ENCODE measurements around the gene LIN28A.
"Not testable (repeated sequence)": the region's sequence is repeated elsewhere in the genome, so short reads cannot be mapped to it uniquely, and the experiment has no call there.

The LIN28A gene, protein sequence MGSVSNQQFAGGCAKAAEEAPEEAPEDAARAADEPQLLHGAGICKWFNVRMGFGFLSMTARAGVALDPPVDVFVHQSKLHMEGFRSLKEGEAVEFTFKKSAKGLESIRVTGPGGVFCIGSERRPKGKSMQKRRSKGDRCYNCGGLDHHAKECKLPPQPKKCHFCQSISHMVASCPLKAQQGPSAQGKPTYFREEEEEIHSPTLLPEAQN

DNA sequence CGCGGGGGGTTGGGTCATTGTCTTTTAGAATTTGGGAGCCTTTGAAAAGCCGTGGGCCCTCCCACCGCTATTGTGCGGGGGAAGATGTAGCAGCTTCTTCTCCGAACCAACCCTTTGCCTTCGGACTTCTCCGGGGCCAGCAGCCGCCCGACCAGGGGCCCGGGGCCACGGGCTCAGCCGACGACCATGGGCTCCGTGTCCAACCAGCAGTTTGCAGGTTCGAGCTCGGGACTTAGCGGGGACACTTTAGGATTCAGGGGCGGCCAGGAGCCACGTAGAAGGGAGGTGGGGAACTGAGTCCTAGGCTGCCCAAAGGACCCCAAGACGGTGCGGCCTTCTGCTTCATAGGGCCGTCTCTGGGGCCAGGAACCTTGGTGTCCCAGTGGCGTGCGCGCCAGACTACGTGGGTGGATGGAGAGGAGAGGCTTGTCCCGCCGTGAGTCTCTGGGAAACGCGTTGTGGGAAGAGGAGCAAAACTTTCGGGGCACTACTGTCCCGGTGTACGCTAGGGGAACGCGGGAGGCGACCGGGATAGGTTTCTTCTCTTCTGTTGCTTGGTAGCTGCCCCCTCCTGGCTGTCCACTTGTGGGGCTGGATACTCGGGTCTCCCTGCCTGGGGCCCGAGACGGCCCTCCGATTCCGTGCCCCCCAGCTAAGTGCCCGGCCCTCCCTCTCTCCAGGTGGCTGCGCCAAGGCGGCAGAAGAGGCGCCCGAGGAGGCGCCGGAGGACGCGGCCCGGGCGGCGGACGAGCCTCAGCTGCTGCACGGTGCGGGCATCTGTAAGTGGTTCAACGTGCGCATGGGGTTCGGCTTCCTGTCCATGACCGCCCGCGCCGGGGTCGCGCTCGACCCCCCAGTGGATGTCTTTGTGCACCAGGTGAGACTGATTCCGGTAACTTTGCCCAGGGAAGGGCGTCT, at the start of gene LIN28A:
LIN28A (plus strand) TSS at position 112 of the 918 bp plus-strand sequence; CDS start at position 187, 75 bp downstream.
- no peak for DNase-seq

DNA sequence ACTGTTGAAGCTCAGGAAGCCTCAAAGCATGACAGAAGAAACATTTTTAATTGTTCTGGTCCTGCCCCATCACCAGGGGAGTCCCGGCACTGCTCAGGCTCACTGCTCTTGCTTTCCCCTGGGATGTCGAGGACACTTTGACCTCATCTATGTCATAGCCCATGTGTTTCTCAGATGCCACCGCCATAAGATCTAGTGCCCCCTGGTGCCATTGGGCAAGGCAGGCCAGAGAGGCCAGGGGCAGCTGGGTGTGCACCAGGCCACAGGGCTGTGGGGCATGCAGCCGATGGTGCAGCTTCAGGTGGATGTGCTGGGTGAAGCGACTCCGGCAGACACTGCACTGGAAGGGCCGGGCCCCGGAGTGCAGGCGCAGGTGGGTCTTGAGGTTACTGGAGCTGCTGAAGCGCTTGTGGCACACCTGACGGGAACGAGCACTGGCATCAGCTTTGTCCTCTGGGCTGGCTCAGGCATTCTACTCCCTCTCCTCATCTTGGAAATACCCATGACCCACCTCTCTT, 49.0 kb upstream of the LIN28A start:
- DNase-seq = no peak

DNA sequence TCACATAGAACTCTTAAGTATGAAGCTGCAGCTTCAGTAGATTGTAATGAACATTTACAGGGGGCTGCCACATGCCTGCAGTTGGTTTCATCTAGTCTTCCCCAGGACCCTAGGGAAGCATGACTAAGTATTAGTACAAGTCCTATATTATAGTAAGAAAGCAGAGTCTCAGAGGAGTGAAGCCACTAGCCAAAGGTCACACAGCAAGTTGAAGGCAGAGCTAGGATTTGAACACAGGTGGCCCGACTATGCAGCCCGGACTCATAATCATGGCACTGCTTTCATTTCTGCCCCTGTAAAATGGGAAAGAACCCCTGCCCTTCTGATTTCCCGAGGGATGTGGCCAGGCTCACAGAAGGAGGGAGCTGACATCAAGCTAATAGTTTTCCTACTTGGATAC, 48.3 kb upstream of the LIN28A start:
- no peak for DNase-seq

DNA sequence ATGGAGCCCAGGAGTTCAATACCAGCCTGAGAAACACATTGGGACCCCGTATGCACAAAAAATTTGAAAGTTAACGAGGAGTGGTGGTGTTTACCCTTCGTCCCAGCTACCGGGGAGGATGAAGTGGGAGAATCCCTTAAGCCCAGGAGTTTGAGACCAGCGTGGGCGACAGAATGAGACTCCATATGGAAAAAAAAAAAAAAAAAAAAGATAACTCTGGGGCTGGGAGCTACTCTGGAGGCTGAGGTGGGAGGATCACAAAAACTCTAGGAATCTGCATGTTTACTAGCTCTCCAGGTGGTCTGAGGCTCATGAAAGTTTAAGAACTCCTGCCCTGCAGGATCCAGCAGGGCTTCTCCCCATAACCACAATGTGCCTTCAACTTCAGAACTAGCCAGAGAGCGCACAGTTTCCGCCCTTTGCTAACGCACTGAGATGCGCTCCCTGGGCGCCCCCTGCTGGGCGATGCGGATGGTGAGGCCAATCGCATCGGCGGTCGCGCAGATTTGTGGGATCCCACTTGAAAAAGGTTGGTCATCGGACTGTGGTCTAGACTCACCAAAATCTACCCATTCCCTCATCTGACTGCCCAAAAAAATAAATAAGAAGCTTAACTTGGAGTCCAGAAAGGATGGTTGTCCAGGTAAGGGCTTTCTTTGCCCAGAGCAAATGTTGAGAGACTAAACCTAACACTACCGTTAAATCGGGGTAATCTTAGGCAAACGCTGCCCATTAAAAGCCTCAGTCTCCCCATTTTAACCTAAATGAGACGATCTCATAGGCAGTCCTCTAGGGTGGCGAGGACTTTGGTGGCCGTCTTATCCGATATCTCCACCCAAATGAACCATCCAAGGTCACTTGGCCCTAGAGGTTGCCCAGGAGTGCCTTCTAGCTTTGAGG, 46.8 kb upstream of the LIN28A start:
- peak; percentile 36 for DNase-seq

DNA sequence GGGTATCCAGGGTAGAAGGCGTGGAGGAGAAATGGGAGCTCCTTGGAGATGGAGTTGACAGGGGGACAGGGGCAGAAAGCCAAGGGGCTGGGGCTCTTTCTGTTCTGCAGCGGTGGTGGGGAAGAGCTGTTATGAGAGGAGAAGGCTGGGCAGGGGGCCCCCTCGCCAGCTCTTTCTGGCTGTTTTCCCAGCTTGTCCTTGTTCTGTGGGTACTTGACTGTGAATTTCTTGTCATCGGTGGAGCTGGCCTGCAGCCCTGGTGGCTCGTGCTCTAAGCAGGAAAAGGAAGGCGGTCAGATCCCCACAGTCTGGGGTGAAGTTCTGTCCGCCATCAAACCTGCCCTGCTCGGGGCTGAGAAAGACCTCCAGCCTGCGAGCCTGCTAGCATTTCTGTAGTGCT, 45.7 kb upstream of the LIN28A start:
- no peak for DNase-seq

DNA sequence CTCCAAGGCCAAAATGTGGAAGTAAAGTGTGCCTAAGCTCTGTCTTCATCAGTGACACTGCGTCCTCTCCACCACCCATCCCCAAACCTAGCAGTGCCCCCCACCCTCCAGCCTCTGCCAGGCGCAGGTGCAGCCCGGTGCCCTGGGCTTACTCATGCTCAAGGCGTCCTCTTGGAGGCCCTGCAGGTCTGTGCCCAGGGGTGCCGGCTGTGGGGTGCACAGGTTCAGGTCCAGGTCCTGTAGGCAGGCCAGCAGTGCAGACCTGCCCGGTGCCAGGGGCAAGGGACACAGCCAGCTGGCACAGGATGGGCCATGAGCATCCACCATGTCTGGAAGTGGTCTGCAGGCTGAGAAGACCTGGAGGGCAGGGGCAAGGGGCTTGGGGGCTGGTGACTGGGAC, 43.2 kb upstream of the LIN28A start:
- no peak for DNase-seq

DNA sequence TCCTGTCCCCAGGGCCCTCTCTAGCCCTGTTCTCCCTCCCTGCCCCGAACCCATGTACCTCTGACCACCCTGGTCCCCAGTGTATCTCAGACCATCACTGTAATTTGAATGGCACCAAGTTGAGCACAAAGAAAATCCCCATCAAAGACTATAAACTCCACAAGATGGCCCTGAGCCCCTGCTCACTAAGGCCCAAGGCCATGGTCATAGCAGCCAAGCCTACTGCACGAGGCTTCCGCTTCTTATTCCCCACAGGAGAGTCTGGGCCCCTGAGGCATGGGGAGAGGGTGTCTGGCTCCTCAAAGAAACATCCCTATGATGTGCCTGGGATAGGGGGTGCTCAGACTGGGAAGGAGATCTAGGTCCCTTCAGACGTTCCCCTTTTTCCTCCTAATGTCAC, 42.6 kb upstream of the LIN28A start:
- no peak for DNase-seq

DNA sequence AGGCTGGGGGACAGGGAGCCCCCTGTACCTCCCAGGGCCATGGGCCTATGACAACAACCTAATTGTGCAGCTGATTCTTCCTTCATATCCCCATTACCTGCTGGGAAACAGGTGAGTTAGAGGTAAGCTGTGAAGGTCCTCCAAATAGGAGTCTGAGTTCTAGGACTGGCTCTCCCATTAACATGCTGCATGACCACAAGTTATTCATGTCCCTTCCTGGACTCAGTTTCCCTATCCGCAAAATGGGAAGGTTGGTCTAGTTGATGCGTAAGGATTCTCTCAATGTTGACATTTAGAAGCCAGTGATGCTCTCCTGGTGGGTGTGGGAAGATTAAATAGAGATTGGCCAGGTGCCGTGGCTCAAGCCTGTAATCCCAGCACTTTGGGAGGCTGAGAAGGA, 42.1 kb upstream of the LIN28A start:
- no peak for DNase-seq

DNA sequence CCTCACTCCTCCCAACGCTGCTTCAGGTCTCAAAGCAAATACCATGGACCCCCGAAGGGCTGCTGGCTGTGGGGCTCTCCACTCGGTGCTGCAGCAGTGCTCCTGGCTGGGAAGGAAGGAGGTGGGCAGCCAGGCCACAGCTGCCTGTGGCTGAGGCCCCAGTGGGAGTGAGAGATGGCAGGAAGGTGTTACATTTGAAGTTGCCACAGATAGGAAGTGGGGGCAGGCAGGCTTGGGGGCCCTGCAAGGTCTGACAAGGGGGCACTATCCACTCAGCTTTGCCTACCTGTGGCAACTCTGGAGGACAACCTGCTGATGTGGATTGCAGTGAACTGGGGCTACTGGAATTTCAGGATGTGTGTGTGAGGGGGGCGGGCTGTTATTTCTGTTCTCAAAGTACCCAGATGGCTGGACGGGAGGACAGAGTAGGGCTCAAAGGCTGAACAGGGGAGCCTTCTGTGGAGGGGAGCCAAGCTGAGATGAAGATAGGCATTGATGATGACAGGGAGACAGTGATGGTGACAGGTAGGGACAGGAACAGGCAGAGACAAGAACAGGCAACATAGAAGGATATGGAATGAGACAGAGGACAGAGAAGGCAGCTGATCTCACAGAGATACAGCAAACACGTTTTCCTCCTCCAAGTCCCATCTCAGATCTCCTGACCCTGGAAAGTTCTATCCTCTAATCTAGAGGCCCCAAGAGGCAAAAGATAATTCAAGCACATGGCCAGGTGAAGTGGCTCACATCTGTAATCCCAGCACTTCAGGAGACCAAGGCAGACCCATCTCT, 39.8 kb upstream of the LIN28A start:
- DNase-seq = no peak

DNA sequence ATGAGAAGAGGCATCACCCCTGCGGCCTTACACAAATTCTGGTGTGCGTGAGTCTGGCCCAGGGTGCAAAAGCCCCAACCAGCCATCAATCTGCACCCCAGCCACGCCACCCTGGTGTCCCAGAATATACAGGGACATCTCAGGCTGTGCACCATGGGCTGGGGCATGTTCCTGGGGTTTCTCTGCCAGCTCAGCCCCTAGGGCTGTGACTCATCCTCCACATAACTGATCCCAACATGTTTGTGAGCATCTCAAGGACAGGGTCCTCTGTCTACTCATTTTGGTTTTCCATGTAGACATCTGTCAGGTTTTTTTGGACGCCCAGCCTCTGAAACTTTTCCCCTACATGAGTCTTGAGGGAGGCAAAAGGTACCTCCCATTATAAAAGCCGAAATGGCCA, 38.6 kb upstream of the LIN28A start:
- DNase-seq = no peak

DNA sequence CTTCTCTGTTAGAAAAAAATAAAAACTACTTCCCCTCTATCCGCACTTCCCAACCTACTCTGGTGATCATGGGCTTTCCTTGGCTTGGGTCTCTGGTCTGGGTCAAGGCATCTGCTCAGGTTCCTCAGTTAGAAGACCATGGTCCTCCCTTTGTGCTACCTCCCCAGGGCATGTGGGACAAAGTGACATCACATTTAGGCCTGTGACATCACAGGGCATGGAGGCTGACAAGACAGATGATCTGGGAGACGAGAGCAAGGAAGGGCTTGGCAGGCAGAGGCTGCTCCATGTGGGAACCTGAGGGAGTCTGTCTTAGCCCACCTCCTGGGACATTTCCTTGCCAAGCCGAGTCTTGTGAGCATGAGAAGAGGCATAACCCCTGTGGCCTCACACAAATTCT, 38.0 kb upstream of the LIN28A start, which contains the start of gene ZNF683:
ZNF683 (minus strand) TSS at position 140 of the 400 bp plus-strand sequence. CDS start 4,179 bp downstream, outside the sequence.
- DNase-seq = not testable (repeated sequence)

DNA sequence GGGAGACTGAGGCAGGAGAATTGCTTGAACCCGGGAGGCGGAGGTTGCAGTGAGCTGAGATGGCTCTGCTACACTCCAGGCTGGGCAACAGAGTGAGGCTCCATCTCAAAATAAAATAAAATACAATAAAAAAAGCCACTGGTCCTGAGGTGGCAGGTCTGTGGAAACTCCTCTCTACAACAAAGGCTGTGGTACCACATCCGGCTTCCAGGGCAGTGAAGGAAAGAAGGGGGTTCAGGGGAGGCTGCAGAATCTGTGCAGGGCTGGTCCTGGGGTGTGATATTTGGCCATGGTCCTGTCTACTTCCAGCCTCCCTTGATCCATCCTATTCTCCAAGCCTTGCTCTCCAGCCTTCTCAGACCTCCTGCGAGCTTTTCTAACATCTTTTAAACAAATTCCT, 37.3 kb upstream of the LIN28A start:
- no peak for DNase-seq

DNA sequence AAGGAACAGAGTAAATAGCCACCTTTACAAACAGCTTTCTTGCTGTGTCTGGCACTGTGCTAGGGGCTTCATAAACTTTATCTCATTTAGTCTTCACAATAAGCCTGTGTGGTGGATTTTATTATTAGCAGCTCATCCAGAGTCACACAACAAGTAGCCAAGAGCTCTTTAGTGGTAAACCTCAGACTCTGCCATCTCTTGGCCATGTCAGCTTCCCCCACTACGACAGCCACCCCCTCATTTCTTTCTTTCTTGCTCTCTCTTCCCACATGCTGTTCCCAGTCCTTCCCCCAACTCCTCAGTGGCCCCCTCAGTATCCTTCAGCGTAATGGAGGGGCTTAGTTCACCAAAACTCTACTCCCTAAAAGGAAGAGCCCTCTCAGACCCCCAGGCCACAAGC, 36.8 kb upstream of the LIN28A start:
- no peak for DNase-seq

DNA sequence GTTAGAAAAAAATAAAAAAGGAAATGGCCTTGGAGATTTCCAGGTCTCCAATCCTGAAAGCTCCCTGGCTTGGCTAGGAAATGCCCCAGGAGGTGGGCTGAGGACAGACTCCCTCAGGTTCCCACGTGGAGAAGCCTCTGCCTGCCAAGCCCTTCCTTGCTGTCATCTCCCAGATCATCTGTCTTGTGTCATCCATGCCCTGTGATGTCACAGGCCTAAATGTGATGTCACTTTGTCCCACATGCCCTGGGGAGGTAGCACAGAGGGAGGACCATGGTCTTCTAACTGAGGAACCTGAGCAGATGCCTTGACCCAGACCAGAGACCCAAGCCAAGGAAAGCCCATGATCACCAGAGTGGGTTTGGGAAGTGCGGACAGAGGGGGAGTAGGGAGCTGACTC, 36.3 kb upstream of the LIN28A start:
- not testable (repeated sequence) for DNase-seq

DNA sequence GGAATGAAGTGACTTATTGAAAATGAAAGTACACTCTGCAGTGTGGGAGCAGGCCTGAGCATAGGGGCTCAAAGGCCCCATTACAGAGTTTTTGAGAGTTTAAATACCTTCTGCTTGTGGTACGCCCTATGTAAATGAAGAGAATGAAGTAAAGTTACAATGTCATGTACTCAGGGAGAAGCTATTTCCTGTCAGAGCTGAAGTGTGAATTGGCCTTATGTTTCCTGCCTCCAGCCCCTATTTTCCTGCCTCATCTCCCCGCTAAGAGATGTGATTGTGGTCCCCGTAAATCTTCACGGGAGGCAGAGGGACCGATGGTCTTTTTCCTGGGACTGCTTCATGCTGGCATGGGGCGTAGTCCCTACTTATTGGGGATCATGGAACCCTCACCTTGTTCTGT, 35.5 kb upstream of the LIN28A start:
- DNase-seq = no peak

DNA sequence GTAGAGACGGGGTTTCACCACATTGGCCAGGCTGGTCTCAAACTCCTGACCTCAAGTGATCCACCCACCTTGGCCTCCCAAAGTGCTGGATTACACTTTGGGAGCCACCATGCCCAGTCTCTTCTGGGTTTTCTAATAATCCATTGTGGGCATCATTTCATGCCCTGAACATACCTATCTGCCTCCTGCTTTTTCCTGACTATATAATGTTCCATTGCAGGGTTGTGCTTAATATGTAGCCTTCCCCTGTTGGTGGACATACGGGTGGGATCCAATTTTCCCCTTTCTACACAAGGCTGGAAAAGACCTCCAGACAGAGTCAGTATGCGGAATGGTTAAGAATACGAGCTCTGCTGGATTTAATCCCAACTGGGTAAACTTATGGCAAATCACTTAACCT, 34.6 kb upstream of the LIN28A start:
- DNase-seq = no peak

DNA sequence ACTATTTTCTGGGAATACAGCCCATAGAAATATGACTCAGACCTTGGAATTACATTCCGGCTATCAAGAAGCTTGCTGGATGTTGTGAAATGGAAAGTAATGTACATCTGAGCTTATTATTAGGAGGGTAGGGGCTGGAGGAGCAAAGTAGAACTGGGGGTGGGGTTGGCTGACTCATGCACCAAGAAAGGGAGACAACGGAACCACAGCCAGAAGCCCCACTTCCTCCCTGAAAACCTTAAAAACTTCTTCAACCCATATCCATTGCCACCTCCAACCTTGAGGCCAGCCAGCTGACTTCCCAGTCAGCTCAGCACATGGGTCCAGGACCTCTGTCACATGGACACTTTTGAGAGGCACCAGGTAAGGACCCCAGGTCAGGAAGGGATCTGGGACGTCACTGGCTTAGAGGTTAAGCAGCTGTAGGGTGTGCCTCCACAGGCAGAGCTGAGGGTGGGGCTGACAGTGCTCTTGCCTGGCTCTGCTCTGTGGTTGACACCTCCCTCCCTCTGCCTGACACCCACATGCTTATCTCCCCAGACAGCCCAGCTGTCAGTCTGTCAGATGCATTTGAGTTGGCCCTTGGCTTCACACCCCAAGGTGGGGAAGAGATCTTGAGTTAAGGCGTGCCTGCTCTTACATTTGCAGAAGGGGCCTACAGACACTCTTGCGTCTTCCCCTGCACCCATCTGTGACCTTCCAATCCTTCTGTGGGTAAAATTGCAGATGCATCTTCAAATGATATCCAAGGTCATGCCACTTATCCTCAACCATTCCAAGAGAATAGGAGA, 32.3 kb upstream of the LIN28A start:
- DNase-seq = no peak

DNA sequence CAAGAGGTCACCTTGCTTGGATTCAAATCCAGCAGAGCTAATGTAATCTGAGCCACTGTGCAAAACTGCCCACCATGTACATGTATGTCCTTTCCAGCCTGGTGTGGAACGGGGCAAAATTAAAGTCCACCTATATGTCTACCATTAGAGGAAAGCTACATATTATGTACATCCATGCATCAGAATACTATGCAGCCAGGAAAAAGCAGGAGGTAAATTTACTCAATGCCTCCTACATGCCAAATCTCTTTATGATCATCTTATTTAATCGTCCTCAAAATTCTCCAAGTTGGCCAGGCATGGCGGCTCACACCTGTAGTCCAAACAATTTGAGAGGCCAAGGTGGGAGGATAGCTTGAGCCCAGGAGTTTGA, 31.8 kb upstream of the LIN28A start:
- no peak for DNase-seq

DNA sequence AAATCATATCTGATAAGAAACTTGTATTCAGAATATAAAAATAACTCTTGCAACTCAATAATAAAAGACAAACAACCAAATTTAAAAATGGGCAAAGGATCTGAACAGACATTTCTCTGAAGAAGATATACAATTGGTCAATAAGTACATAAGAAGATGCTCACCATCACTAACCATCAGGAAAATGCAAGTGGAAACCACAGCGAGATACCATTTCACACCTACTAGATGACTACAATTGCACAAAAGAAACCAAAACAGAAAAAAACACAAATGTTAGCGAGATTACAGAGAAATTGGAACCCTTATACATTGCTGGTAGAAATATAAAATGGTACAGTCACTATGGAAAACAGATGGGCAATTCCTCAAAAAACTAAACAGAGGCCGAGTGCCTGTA, 26.5 kb upstream of the LIN28A start:
- DNase-seq = no peak

DNA sequence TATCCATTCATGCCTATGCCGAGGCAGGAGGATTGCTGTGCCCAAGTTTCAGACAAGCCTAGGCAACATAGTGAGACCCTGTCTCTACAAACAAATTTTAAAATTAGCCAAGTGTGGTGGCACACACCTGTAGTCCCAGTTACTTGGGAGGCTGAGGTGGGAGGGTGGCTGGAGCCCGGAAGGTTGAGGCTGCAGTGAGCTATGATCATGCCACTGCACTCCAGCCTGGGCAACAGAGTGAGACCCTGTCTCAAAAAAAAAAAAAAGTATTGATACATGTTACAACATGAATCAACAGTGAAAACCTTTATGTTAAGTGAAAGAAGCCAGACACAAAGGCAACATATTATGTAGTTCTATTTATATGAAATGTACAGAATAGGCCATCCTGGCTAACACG, 25.6 kb upstream of the LIN28A start:
- not testable (repeated sequence) for DNase-seq

DNA sequence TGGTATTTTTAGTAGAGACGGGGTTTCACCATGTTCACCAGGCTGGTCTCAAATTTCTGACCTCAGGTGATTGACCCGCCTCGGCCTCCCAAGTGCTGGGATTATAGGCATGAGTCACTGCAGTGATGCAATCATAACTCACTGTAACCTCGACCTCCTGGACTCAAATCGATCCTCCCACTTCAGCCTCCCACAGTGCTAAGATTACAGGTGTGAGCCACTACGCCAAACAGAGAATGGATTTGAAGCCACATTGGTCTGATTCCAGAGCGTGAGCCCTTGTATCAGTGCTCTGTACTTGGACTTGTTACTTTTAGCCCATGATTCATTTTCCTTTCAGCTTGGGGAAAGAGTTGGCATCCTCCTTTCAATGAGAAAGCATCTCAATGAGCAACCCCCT, 23.2 kb upstream of the LIN28A start:
- no peak for DNase-seq
